NCI-H2227 (cell line): ENCODE data around the gene NHSL2.
A peak's percentile ranks its signal among the peaks of the same experiment; 100 is the strongest.

Source experiments
- DNase-seq: peaks from one replicate; lab custom pipeline; 2025; ENCODE audit not compliant: unreplicated experiment; lab: John Stamatoyannopoulos, UW

Gene NHSL2

DNA sequence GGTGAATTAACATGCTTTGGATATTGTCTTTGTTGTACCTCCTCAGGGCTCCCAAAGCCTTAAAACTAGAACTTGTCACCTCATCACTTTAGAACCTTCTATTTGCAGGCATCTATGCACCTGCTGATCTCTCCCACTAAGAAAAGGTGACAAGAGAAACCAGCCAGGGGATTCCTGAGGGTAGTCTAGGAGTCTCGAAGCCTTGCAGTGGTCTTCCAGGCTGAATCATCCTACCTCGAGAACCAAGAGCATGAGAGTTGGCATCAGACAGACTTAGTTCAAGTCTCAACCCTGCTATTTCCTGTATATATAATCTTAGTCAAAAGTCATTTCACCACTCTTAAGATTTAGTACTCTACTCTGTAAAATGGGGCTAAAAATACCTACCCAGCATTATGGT, 191.5 kb downstream of the NHSL2 start:
- no peak for DNase-seq

DNA sequence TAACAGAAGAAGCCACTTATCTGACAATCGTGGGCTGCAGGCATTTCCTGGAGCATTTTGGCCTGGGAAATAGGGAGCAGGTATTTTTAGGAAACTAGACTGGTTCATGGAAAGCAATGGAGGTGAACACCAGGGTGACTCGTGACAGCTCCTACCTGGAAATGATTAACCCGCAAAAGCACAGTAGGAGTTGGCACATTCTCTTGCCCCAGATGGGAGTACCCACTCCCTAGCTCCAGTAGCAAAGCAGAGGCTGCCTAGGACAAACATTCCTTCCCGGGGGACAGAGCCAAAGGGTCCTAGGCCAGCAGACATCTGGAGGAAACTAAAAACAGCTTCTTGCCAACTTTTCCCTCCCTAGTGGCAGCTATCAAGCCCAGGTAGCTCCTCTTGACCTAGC, 192.1 kb downstream of the NHSL2 start:
- DNase-seq, result no peak

DNA sequence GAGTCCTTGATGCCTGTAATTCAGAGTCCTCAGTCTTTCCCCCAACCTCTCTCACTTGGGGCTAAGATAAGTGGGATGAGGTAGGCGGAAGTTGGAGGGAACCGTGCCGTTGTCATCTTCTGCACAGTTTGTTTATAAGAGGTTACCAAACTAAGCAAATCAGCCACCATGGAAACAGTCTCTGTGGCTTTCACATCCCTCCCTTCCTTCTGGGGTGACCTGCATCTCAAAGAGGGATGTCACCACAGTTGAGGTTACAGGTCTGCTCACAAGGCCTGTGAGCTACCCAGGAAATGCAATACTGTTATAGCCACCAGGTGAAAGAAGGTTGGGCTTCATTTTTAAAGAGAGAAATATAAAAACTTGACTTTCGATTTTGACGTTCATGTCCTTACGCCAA, 194.8 kb downstream of the NHSL2 start:
- DNase-seq, result no peak

DNA sequence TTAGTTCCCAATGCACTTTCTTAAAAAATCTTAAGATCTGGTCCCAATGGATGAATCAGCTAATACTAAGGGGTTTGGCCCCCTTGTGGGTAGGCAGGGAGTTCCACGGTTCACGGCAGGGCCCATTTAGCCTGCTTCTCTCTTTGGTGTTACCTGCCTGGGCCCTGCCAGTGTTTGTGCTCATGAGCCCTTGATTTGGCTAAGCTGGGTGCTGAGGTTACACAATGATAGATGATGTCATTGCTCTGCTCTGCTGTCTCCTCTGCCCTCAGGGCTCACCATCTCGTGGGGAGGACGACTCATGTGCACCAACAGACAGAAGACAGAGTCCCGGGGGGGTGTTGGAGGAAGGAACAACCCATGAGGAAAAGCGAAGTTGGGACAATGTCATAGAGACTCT, 196.7 kb downstream of the NHSL2 start:
- no peak for DNase-seq

DNA sequence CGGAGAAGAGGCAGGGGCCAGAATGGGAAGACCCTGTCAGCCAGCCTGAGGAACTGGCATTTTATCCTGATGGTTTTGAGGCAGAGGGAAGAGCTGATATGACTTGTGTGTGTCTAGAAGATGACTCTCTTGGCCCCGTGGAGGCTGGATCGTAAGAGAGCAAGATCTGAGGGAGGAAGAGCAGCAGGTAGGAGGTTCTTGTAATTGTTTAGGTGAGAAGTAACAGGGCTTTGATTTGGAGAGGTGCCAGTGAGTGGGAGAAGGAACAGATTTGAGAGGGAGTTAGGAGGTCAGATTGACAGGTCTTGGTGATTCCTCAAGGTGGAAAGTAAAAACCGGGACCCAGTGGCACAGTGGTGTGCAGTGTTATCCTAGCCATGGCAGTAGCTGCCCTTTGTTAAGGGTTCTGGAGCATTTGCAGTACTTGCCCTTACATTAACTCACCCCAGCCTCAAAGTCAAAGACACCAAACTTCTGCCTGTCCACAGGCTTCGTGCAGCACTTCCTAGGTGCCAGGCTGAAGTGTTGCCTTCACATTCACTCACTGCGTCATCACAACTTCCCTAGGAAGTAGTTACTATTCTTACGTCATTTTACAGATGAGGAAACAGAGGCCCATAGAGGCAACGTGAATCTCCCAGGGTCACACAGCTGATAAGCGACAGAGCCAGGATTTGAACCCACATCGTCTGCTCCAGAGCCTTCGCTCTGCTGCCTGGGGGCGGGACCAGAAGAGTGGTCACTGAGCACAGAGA, 197.4 kb downstream of the NHSL2 start:
- no peak for DNase-seq

DNA sequence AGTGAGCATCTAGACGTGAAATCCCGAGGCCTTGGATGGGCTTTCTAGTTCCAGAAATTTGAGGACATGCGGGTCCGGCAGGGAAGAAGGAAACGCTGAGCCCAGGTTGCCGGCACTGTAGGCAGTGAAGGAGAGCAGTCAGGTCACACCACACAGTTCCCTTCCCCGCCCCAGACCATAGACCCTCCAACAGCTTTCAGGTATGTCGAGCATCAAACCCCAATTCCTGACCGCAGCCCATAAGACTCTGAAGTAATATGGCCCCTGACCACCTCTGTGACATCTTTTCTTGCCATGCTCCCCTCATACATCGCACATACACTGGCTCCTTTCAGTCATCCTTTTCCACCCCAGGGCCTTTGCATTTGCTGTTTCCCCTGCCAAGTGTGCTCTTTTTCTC, 198.0 kb downstream of the NHSL2 start:
- no peak for DNase-seq

DNA sequence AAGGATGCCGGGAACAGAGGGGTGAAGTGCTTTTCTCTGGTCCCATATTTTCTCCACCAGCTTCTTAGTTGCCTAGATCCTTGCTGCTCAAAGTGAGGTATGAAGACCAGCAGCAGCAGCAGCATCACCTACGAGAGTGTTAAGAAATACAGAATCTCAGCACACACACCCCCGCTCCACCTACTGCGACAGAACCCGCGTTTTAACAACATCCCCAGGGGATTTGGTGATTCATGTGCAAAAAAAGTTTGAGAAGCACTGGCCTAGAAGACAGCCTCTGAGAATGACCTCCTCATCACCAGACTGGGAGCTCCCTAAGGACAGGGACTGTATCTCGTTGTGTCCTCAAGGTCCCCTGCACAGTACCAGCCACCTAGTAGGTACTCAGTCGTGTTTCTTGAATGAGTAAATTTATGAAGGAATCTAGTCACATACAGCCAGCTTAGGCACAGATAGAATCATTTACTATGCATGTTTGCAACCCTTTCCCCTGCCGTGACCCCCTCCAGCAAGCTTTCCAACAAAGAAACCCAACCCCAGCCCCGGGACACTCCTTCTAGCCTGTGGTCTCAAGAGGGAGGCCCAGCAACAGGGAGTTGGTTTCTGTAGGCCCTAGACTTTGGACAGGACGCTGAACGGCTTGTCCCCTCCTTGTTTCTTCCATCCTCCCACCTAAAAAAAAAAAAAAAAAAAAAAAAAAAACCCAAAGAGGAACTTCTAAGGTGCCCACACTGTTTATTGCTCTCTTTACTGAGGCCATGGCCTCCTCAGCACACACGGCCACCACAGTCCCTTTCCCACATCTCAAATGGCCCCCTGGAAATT, 199.6 kb downstream of the NHSL2 start:
- DNase-seq, result no peak

DNA sequence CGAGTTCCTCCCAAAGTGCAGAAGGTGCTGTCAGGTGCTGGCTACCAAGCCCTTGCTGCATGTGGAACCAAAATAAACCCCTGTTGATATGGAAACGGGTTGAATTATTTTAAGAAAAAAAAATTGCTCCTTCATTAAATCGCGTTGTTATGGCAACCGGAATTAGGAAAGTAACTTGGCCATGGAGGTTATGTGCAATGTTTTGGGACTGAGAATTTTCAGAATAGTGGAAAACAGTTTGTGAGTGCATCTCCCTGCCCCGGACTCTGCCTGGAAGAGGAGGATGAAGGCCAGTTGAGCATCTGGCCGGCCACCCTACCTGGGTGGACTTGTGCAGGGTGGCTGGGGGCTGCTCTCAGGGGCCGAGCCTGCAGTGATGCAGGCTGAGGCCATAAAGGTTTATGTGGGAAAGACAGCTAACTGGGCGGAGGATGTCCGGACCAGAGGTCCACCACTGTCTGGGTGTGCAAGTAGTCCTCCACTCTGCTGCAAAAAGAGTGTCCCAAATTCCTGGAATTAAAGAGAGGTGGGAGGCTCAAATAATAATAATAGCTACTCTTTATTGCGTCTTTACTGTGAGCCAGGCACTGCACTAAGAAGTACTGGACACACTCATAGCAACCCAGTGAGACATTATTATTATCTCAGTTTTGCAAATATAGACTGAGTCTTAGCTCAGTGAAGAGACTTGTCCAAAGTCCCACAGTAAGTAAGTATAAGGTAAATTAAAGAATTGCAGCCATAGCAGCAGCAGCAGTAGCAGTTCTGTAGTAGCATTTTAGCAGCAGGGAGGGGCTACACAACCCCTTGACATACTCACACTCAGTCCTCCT, 200.4 kb downstream of the NHSL2 start:
- no peak for DNase-seq

DNA sequence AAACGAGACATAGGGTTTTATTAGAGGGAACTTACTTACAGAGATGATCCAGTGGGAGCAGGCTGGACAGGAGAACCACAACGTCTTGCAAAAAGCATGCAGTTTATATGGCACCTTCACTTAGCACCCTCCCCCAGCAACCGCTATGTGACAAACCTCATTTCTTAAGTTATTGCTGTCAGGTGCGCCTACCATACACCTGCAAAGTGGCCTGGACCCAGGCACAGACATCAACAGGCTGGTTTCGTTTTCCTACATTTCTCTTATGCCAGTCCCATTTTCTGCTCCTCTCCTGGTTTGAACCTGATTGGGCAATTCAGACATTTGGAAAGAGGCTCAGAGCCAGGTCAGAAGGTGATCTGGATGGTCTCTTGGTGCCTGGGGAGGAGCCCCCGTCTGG, 202.8 kb downstream of the NHSL2 start:
- no peak for DNase-seq

DNA sequence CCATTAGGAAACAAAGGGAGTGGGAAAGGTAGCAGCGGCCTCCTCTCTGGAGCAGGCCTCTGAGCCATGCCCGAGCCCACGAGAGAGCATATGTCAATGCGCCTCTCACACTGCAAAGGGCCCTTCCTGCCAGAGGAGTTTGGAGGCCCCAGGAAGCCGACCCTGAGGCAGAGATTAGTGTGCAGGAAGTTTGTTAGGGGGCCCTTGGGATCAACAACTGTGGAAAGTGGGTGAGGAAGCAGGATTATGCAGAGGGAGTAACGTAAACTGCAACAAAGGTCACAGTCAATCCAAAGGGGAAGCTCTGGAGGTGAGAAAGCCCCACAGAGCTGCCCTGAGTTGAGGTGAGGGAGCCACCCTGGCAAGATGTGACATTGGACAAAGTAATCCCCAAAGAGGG, 203.7 kb downstream of the NHSL2 start:
- DNase-seq, result no peak

DNA sequence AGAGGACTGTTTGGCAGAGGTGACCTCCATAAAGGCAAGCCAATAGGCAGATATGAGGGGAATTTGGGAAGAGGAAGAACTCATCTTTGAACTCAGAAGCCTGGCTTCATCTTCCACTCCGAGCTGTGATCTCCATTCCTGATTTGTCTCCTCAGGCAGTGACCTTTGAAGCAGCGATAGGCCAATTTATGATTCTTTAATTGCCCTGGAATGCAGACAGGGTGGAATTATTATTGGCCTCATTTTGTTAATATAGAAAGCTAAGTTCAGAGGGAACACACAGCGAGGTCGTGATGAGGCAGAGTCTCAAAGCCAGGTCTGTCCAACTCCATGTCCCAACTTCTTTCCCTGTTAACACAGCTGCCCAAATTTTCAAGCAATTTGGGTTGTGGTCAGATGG, 204.2 kb downstream of the NHSL2 start:
- DNase-seq, result no peak

DNA sequence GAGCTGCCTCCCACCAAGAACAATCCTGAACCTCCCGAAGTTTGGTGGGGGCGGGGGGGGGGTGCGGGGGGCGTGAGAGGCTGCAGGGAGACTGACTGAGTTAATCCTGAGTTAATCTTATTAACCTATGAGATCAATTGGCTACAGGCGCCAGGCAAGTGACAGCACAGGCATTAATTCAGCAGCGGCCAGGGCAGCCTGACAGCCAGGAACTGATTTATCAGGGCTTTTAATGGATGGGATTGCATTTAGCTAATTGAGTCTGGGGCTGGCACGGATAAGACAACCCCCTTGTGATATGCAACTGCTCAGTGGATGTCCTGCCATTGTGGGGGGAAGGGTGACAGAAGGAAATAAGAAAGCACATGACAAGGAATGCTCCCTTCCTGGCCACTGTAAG, 204.7 kb downstream of the NHSL2 start:
- no peak for DNase-seq

DNA sequence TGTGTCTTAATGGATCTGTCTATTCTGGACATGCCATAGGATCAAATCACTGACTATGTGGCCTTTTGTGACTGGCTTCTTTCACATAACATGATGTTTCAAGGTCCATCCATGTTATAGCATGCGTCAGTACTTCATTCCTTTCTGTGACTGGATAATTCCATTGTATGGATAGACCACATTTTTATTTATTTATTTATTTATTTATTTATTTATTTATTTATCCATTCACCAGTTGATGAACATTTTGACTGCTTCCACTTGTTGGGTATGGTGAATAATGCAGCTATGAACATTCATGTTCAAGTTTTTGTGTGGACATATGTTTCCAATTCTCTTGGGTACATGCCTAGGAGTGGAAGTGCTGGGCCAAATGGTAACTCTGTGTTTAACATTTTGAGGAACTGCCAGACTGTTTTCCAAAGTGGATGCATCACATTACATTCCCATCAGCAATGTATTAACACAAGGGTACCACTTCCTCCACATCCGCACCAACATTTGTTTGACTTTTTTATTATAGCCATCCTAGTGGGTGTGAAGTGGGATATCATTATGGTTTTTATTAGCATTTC, 207.1 kb downstream of the NHSL2 start:
- DNase-seq, result no peak

DNA sequence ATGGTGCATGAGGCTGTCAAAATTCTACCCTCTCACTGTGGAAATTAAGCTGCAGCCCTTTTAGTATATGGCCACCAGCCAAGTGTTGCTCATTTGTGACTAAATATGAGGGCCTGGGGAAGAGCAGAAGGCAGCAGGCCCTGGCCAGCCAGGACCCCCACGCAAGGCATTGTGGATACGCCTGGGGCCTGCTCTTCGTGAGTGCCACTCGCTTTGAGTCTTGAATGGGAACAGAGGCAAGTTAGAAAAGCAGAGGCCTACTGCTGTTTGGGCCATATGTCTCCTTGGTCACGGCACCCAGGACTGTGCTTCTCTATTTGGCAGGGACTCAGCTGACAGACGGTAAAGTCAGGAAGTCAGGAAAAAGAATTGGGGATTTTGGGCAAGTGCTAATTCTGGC, 210.2 kb downstream of the NHSL2 start:
- no peak for DNase-seq

DNA sequence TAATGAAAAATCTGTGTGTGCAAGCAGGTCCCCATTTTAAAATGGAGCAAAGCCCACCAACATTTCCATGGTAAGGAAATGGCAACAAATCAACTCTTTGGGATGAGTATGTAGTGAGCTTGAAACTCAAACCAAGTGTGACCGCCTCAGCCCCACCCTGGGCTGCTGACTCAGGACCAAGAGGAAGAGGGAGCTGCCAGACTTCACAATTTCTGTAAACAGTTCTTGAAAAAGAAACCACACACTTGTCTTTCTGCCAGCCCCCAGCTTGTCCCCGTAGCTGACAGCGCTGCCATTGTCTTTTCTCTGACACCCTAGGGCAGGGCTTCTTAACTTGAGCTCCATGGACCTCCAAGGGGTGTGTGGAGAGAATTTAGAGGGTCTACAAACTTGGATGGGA, 210.7 kb downstream of the NHSL2 start:
- DNase-seq, result no peak

DNA sequence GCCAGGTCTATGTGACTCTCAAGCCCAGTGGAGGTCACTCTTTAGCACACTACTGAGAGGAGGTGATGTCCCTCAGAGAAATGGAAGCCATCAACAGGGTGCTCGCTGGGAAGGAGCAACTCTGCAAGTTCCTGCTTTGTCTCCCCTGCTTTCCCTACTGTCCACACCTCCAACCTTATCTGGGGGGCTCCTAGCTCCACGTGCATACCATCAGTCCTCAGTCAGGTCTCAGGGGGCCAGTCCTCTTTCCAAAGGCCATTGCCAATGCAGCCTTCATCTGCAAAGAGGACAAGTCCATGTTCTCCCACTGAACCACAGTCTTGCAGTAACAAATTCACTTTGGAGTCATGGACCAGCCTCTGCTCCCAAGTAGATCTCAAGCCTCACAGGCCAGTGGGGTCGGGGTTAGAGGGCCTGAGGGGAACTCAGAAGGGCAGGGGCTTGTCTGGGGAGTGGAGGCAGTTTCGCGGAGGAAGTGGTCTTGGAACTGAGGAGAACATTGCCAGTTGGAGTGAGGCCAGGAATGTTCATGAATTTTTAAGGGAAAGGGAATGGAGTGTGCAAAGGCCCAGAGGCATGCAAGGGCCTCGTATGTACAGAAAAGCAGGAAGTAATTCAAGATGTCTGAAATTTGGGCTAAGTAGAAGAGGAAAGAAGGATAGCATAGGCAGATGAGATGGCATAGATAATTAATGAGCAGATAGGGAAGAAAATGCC, 212.1 kb downstream of the NHSL2 start:
- no peak for DNase-seq

DNA sequence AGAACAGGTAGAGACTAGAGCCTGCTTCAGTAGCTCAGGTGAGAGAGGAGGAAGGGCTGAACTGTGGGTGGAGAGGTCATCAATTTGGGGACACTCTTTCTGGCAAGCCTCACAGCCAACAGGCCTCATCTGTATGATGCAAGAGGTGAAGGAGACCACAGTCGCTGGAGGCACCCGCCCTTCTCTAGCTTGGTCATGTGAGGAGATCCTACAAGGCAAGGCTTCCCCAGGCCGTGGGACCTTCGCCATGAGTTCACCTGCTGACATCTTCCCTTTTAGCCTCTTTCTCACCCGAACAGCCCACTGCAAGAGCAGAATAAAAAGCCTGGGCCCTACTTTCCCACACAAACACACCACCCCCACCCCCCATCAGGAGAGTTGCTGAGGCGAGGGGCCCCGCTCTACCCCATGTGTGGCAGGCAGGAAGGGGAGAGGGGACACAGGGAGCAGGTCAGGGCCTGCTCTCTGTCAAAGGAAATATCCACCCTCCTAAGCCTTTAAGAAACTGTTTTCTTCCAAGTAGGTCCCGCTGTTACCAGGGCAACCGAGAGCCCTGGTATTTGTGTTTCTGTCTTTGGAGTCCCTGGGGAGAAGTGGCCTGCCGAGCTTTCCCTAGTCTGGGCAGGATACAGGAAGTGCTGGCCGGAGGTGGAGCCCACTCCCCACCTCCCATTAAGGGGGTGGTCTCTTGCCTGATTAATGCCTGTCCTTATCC, 213.0 kb downstream of the NHSL2 start:
- DNase-seq, result peak; percentile 71

DNA sequence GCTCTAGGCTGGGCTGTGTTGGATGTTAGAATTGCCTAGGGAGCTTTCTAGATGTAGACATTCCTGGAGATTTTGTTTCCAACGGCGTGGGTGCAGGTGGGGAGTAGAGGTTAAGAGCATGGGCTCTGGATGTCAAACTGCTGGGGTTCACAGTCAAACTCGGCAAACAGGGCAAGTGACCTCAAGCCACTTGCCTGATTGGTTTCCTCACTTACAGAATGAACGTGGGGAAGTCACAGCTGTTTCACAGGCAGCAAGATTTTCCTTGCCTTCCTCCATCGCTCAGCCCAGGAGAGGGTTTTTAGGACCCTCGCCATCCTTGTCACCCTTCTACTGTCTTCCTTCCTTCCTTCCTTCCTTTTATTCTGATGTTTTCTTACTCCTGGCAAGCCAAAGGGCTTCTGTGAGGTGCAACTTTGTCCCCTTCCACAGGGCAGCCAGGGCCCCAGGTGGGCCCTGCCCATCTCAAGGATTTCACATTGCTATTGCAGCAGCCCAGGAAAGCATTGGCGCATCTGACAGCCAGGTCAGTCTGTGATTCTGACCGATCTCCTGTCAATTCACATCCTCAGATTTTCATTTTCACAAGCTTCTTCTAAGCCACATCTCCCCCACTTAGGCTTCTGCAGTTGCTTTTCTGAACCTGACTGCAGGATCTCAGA, 214.0 kb downstream of the NHSL2 start:
- DNase-seq, result no peak

DNA sequence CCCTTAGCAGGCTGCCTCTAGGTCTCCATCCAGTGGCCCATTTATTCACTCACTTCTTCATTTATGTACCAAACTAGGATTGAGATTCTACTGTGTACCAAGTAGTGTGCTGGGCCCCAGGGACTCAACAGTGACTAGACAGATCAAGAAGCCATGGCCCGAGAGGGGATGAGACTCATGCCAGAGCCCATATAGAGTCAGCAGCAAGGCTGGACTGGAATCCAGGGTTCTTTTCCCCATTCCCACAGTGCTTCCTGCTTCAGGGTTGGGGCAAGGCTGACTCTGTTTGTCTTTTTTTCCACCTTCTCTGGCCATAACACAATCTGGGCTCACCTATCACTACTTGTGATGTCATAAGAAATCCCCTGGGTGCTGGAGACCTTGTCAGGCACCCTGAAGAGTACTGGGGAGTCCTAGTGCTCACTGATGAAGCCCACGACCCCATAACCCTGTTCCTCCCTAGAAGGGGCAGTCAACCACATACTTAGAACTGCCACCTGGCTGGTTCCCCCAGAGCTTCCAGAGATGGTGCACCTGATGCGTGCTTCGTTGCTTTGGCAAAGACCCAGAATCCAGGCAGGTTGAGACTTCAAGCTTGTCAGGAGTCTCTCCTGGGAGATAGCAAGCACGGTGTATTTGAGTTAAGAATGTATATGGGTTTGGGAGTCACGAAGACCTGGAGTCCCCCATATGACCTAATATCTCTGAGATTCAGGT, 214.8 kb downstream of the NHSL2 start:
- no peak for DNase-seq
